K562 (cell line): ENCODE results near the gene GSTT2B. TPM values are rescaled to one million over a fixed set of nuclear protein-coding genes. Genes with fewer than 3 reads are reported as not detected.
"Not testable (repeated sequence)": the region's sequence is repeated elsewhere in the genome, so short reads cannot be mapped to it uniquely, and the experiment has no call there.

Experiments used
- ATAC-seq: fragments of 200-7000 bp; cut with Tn5 transposase; 3 replicates; pipeline ENCODE4 v1.9.1; 2020; ENCODE audit warnings: moderate library complexity
- BruUV-seq: library from RNA; stranded (reverse); fragments of 400-500 nt; replicated peaks from 2 replicates; lab custom pipeline; 2021; lab: Mats Ljungman, UMichigan
- CTCF ChIA-PET: fragments of 300-600 bp; formaldehyde crosslinking; extraction: SDS; loops from one replicate; lab custom pipeline; 2021; ENCODE audit warnings: low intra/inter-chr PET ratio; lab: Yijun Ruan, JAX
- POLR2A ChIA-PET: fragments of 300-600, 350-650 bp; sonication (Branson Sonifier 250); formaldehyde crosslinking; extraction: SDS; loops from one replicate; lab custom pipeline; 2021; ENCODE audit warnings: antibody characterized with exemption, inconsistent platforms; lab: Yijun Ruan, JAX
- DNase-seq, 4 experiments: peaks; one replicate each; pipeline versions ENCODE4 v3.0.0 to v3.0.0-alpha.2; 2011 to 2018; ENCODE audit warnings: low spot score in 3 of 4, mixed read lengths in 3 of 4; ENCODE audit errors: extremely low read depth in 1 of 4
- FAIRE-seq: peaks from 2 replicates; lab custom pipeline; 2011; peaks lifted over from hg19 to GRCh38; lab: Jason Lieb, UNC
- H2AFZ ChIP-seq: 2 replicates; pipeline ENCODE4 v1.6.0; 2011; ENCODE audit warnings: low read depth, low read length, control low read depth, inconsistent platforms
- H3K27ac ChIP-seq: fragments of 200-600 bp; 3 replicates; pipeline ENCODE4 v1.8.0; 2011; ENCODE audit warnings: low read depth, mild to moderate bottlenecking, control low read depth, inconsistent platforms, low read length, moderate library complexity, mixed read lengths; ENCODE audit errors: extremely low read depth
- H3K27me3 ChIP-seq, 2 experiments: fragments of 300-600 bp in 1 of 2; 2 replicates in 1 of 2; 3 replicates in 1 of 2; pipeline versions ENCODE4 v1.6.0 to v1.8.0; 2011; ENCODE audit warnings: inconsistent platforms in 2 of 2, low read length in 2 of 2, mild to moderate bottlenecking in 1 of 2, mixed read lengths in 1 of 2, moderate library complexity in 1 of 2; ENCODE audit not compliant: control insufficient read depth in 2 of 2, insufficient read depth in 2 of 2
- H3K36me3 ChIP-seq: fragments of 300-600 bp; 3 replicates; pipeline ENCODE4 v1.8.0; 2011; ENCODE audit warnings: mild to moderate bottlenecking, low read length, inconsistent platforms; ENCODE audit not compliant: control insufficient read depth, insufficient read depth
- H3K4me1 ChIP-seq, 2 experiments: fragments of 200-600 bp in 1 of 2; replicated peaks in 1 of 2; 2 replicates in 1 of 2; 3 replicates in 1 of 2; pipeline versions ENCODE4 v1.5.1 to v1.8.0; 2011; ENCODE audit warnings: inconsistent platforms in 2 of 2, low read length in 2 of 2, mild to moderate bottlenecking in 1 of 2, mixed read lengths in 1 of 2, moderate library complexity in 1 of 2; ENCODE audit not compliant: control insufficient read depth in 2 of 2, insufficient read depth in 2 of 2
- H3K4me2 ChIP-seq: 2 replicates; pipeline ENCODE4 v1.6.1; 2011; ENCODE audit warnings: low read length, control low read depth, inconsistent platforms, mixed read lengths; ENCODE audit not compliant: insufficient read depth
- H3K4me3 ChIP-seq: fragments of 200-600 bp; sonication (generic), shearing (Covaris generic); 2 replicates; pipeline ENCODE4 v1.5.1; 2016; ENCODE audit warnings: control low read depth, inconsistent platforms
- H3K79me2 ChIP-seq: fragments of 200-600 bp; 3 replicates; pipeline ENCODE4 v1.8.0; 2011; ENCODE audit warnings: low read length, inconsistent platforms; ENCODE audit not compliant: control insufficient read depth, insufficient read depth
- H3K9ac ChIP-seq, 2 experiments: 2 replicates each; pipeline versions ENCODE4 v1.6.0 to v1.6.1; 2011; ENCODE audit warnings: low read depth in 2 of 2, low read length in 2 of 2, control low read depth in 1 of 2, inconsistent platforms in 1 of 2, mild to moderate bottlenecking in 1 of 2, mixed read lengths in 1 of 2; ENCODE audit not compliant: insufficient read depth in 1 of 2
- H3K9me1 ChIP-seq: one replicate; pipeline ENCODE4 v1.6.0; 2011; ENCODE audit warnings: inconsistent platforms, mild to moderate bottlenecking, low read length, moderate library complexity; ENCODE audit not compliant: control insufficient read depth, insufficient read depth
- H3K9me3 ChIP-seq: replicated peaks from 2 replicates; pipeline ENCODE4 v1.5.1; 2011; ENCODE audit warnings: low read depth, low read length, inconsistent platforms; ENCODE audit not compliant: control insufficient read depth, insufficient read depth
- H4K20me1 ChIP-seq: replicated peaks from 2 replicates; pipeline ENCODE4 v1.6.1; 2011; ENCODE audit warnings: low read length, inconsistent platforms, mixed read lengths; ENCODE audit not compliant: control insufficient read depth, insufficient read depth
- WGBS: fragments of 100-300 bp; shearing (Covaris generic); methylation state at CpG from one replicate; pipeline ENCODE4 v1.1.6; 2016; ENCODE audit warnings: low coverage, mixed read lengths; ENCODE audit not compliant: insufficient coverage; ENCODE audit errors: missing lambda C conversion rate; 5-methylcytosine and 5-hydroxymethylcytosine counted together
- in situ Hi-C: fragments of 300-500 bp; cut with MboI; formaldehyde crosslinking; loops from 4 replicates; pipeline ENCODE4 v1.15.0; 2018; ENCODE audit warnings: inconsistent platforms, mixed read lengths
- intact Hi-C: fragments of 100-400 bp; cut with micrococcal nuclease; formaldehyde crosslinking; loops from 2 replicates; pipeline ENCODE4 v1.14.2; 2022
- polyA plus RNA-seq, 8 experiments: library from polyadenylated mRNA; depleted of rRNA in 4 of 8; stranded (reverse) in 5 of 8; unstranded in 3 of 8; fragments of >200 nt; fragmentation: Nextera tagmentation in 2 of 8; fragmentation: Illumina TruSeq in 1 of 8; extraction: Ambion mirVana in 2 of 8; extraction: Trizol in 1 of 8; gene quantifications; 2 replicates each; pipeline versions ENCODE4 v1.2.1 to v1.2.3, GENCODE V29; 2011 to 2014; ENCODE audit warnings: inconsistent platforms in 1 of 8, missing spikeins in 1 of 8
- total RNA-seq, 7 experiments: library from RNA; depleted of rRNA in 6 of 7; stranded (reverse); fragments of >200 nt in 6 of 7; fragmentation: Illumina TruSeq in 2 of 7; extraction: Trizol in 2 of 7; gene quantifications; 2 replicates each; pipeline versions ENCODE4 v1.2.1 to v1.2.3, GENCODE V29; 2011 to 2021; ENCODE audit warnings: low replicate concordance in 1 of 7

Gene GSTT2B
- total and polyA plus RNA-seq, 9 of the 15 experiments (the other 6 are each of a cell fraction or from before 2014, with no cell fraction given), result not detected

GRCh38 chr22:23947391-23947790 is 13.6 kb downstream of the GSTT2B start:
- DNase-seq, intact Hi-C loops, H3K27ac ChIP-seq, H3K4me1 ChIP-seq, H3K9me1 ChIP-seq, POLR2A ChIA-PET, H2AFZ ChIP-seq, H3K79me2 ChIP-seq, BruUV-seq, H3K27me3 ChIP-seq, H3K9ac ChIP-seq, H3K9me3 ChIP-seq, H4K20me1 ChIP-seq, in situ Hi-C loops, H3K36me3 ChIP-seq, H3K4me2 ChIP-seq, CTCF ChIA-PET, H3K4me3 ChIP-seq: not testable (repeated sequence)
- FAIRE-seq (peak; percentile 29), ATAC-seq (peak; percentile 58; the same call in 2 of the 3 replicates)
- 0% methylated on average over 1 of the region's 3 CpGs for WGBS

DNA sequence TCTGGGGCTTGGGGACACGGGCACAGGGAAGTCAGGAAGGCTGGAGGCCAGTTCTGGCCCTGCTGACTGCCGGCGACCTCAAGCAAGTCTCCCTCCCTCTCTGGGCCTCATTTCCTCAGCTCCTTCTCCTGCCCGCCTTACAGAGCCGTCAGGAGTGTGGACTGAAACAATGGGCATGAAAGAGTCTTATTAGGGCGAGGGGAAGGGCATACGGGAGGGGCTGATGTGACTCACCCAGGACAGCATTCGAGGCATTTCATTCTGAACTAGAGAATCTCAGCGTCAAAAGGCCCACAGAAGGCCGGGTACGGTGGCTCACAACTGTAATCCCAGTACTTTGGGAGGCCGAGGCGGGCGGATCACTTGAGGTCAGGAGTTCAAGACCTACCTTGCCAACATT is 20.8 kb downstream of the GSTT2B start:
- CTCF ChIA-PET, H3K9me3 ChIP-seq, intact Hi-C loops, BruUV-seq, POLR2A ChIA-PET, H3K27me3 ChIP-seq, H3K9ac ChIP-seq, H3K36me3 ChIP-seq, H3K27ac ChIP-seq, H3K4me1 ChIP-seq, ATAC-seq, DNase-seq, FAIRE-seq, H3K4me2 ChIP-seq, in situ Hi-C loops, H2AFZ ChIP-seq, H3K9me1 ChIP-seq, H4K20me1 ChIP-seq, H3K4me3 ChIP-seq, H3K79me2 ChIP-seq: not testable (repeated sequence)
- no CpG with 5 or more reads among the region's 14 CpGs for WGBS
